HEK293 (cell line): Measurements from ENCODE around the gene S1PR1.

Experiments
- CTCF ChIA-PET: fragments of 350-600 bp; formaldehyde crosslinking; extraction: SDS; loops from one replicate; lab custom pipeline; 2021; ENCODE audit warnings: antibody characterized with exemption; lab: Yijun Ruan, JAX
- POLR2A ChIA-PET: fragments of 300-600 bp; formaldehyde crosslinking; extraction: SDS; loops from one replicate; lab custom pipeline; 2020; ENCODE audit warnings: antibody characterized with exemption, inconsistent platforms; lab: Yijun Ruan, JAX
- H3K27ac ChIP-seq: fragments of 200-500 bp; sonication (Bioruptor generic); 2 replicates; pipeline ENCODE4 v1.5.1; 2014; ENCODE audit warnings: low read depth, low read length, control low read depth, inconsistent platforms; ENCODE audit errors: extremely low read depth
- H3K36me3 ChIP-seq, 2 experiments: fragments of 200-500 bp in 1 of 2; sonication (Bioruptor generic) in 1 of 2; 1 replicate in 1 of 2; 2 replicates in 1 of 2; pipeline ENCODE4 v1.5.1; 2014 to 2017; ENCODE audit warnings: inconsistent platforms in 2 of 2, low read length in 2 of 2; ENCODE audit not compliant: control insufficient read depth in 2 of 2, insufficient read depth in 1 of 2
- H3K4me1 ChIP-seq: fragments of 200-500 bp; sonication (Bioruptor generic); 2 replicates; pipeline ENCODE4 v1.5.1; 2014; ENCODE audit warnings: mild to moderate bottlenecking, low read length, inconsistent platforms; ENCODE audit not compliant: control insufficient read depth, insufficient read depth
- H3K4me3 ChIP-seq: 2 replicates; pipeline ENCODE4 v1.5.1; 2011; ENCODE audit warnings: low read depth, mild to moderate bottlenecking, control low read depth, low read length, moderate library complexity
- H3K9me3 ChIP-seq: fragments of 200-500 bp; sonication (Bioruptor generic); 2 replicates; pipeline ENCODE4 v1.5.1; 2014; ENCODE audit warnings: low read depth, low read length, inconsistent platforms; ENCODE audit not compliant: control insufficient read depth, insufficient read depth
- GLI2 ChIP-seq: fragments of 450-650 bp; formaldehyde crosslinking; IDR thresholded peaks from 2 replicates; pipeline ENCODE4; 2017; ENCODE audit warnings: missing biosample characterization, missing genetic modification characterization, low read depth, borderline replicate concordance
- GLI4 ChIP-seq: fragments of 450-650 bp; formaldehyde crosslinking; IDR thresholded peaks from 2 replicates; pipeline ENCODE4 v1.5.1; 2016; ENCODE audit warnings: missing biosample characterization, missing genetic modification characterization
- SCRT1 ChIP-seq: fragments of 450-650 bp; formaldehyde crosslinking; IDR thresholded peaks from 2 replicates; pipeline ENCODE4 v1.5.1; 2016; ENCODE audit warnings: missing biosample characterization, missing genetic modification characterization, borderline replicate concordance
- SCRT2 ChIP-seq: fragments of 450-650 bp; formaldehyde crosslinking; IDR thresholded peaks from 2 replicates; pipeline ENCODE4 v1.5.1; 2016; ENCODE audit warnings: missing biosample characterization, missing genetic modification characterization
- SETDB1 ChIP-seq: IDR thresholded peaks from one replicate; pipeline ENCODE4 v1.6.1; 2017; ENCODE audit warnings: mild to moderate bottlenecking, low read length, moderate library complexity, mixed read lengths; ENCODE audit not compliant: insufficient read length
- TRIM28 ChIP-seq: IDR thresholded peaks from 2 replicates; pipeline ENCODE4 v1.6.1; 2011; ENCODE audit warnings: low read length, control low read depth, borderline replicate concordance
- YY1 ChIP-seq: fragments of 450-650 bp; formaldehyde crosslinking; IDR thresholded peaks from 2 replicates; pipeline ENCODE4 v1.5.1; 2018; ENCODE audit warnings: missing biosample characterization, missing genetic modification characterization
- ZBTB21 ChIP-seq: fragments of 450-650 bp; formaldehyde crosslinking; IDR thresholded peaks from 2 replicates; pipeline ENCODE4 v1.5.1; 2017; ENCODE audit warnings: missing biosample characterization, missing genetic modification characterization
- ZBTB26 ChIP-seq: fragments of 450-650 bp; formaldehyde crosslinking; optimal IDR thresholded peaks from 2 replicates; pipeline ENCODE3; 2016; ENCODE audit warnings: missing biosample characterization, mild to moderate bottlenecking, missing genetic modification characterization
- ZNF433 ChIP-seq: fragments of 450-650 bp; formaldehyde crosslinking; IDR thresholded peaks from 2 replicates; pipeline ENCODE4 v1.5.1; 2016; ENCODE audit warnings: missing biosample characterization, missing genetic modification characterization, low read depth
- ZNF48 ChIP-seq: fragments of 450-650 bp; formaldehyde crosslinking; IDR thresholded peaks from 2 replicates; pipeline ENCODE4 v1.5.1; 2016; ENCODE audit warnings: missing biosample characterization, missing genetic modification characterization
- ZNF544 ChIP-seq: fragments of 450-650 bp; formaldehyde crosslinking; IDR thresholded peaks from 2 replicates; pipeline ENCODE4 v1.5.0; 2017; ENCODE audit warnings: missing biosample characterization, missing genetic modification characterization
- ZNF548 ChIP-seq: fragments of 450-650 bp; formaldehyde crosslinking; IDR thresholded peaks from 2 replicates; pipeline ENCODE4 v1.5.1; 2016; ENCODE audit warnings: missing biosample characterization, missing genetic modification characterization
- ZNF555 ChIP-seq: fragments of 450-650 bp; formaldehyde crosslinking; conservative IDR thresholded peaks from 2 replicates; pipeline ENCODE4 v1.5.1; 2017; ENCODE audit warnings: missing biosample characterization, mild to moderate bottlenecking, missing genetic modification characterization, inconsistent platforms
- ZNF571 ChIP-seq: fragments of 450-650 bp; formaldehyde crosslinking; IDR thresholded peaks from 2 replicates; pipeline ENCODE4 v1.5.0; 2017; ENCODE audit warnings: missing biosample characterization, missing genetic modification characterization
- ZNF626 ChIP-seq: fragments of 450-650 bp; sonication (Bioruptor Pico); formaldehyde crosslinking; IDR thresholded peaks from 2 replicates; pipeline ENCODE4 v1.5.1; 2018; ENCODE audit warnings: missing biosample characterization, missing genetic modification characterization, inconsistent platforms
- ZNF629 ChIP-seq: fragments of 450-650 bp; formaldehyde crosslinking; IDR thresholded peaks from 2 replicates; pipeline ENCODE4 v1.5.1; 2017; ENCODE audit warnings: missing biosample characterization, missing genetic modification characterization
- TF ChIP-seq, protein P1 (sequence below): fragments of 450-650 bp; formaldehyde crosslinking; IDR thresholded peaks from 2 replicates; pipeline ENCODE4 v1.5.1; 2016; ENCODE audit warnings: missing biosample characterization, missing genetic modification characterization
- TF ChIP-seq, protein P2 (sequence below): fragments of 450-650 bp; formaldehyde crosslinking; IDR thresholded peaks from 2 replicates; pipeline ENCODE4 v1.5.1; 2017; ENCODE audit warnings: missing biosample characterization, missing genetic modification characterization
- TF ChIP-seq, protein P3 (sequence below): fragments of 450-650 bp; formaldehyde crosslinking; IDR thresholded peaks from 2 replicates; pipeline ENCODE4 v1.5.1; 2016; ENCODE audit warnings: missing biosample characterization, missing genetic modification characterization
- TF ChIP-seq, protein P4 (sequence below): fragments of 450-650 bp; formaldehyde crosslinking; IDR thresholded peaks from 2 replicates; pipeline ENCODE4 v1.5.1; 2016; ENCODE audit warnings: missing biosample characterization, missing genetic modification characterization

S1PR1 gene

DNA sequence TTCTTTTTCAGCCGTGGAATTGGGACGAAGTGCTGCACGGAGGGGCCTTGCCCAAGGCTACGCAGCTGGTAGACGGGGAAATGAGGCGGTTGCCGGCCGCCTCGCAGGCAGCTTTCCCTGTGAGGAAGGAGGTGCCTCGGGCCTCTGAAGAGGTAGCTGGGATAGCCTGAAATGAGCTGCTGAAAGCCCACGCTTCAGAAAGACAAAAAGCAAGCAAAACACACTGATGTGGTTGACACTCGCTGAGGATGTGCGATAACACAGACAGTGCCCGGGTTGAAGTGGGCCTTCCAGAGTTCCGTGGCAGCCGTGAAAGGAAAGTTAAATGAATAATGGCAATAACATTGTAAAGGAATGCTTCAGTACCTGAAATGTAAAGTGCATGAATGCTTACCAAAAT, 47.2 kb downstream of the S1PR1 start:
- TF ChIP-seq GLI2, result no peak
- TF ChIP-seq, protein P1, sequence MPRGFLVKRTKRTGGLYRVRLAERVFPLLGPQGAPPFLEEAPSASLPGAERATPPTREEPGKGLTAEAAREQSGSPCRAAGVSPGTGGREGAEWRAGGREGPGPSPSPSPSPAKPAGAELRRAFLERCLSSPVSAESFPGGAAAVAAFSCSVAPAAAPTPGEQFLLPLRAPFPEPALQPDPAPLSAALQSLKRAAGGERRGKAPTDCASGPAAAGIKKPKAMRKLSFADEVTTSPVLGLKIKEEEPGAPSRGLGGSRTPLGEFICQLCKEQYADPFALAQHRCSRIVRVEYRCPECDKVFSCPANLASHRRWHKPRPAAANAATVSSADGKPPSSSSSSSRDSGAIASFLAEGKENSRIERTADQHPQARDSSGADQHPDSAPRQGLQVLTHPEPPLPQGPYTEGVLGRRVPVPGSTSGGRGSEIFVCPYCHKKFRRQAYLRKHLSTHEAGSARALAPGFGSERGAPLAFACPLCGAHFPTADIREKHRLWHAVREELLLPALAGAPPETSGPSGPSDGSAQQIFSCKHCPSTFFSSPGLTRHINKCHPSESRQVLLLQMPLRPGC (tag by site-specific recombination), result no peak
- TF ChIP-seq TRIM28, result no peak
- TF ChIP-seq ZNF544, result no peak
- TF ChIP-seq ZNF433 (tag by site-specific recombination), result no peak
- no peak for TF ChIP-seq ZNF571
- TF ChIP-seq GLI4 (tag by site-specific recombination), result no peak
- no peak for TF ChIP-seq ZNF555
- no peak for TF ChIP-seq ZNF626 (tag by site-specific recombination)
- TF ChIP-seq, protein P2, sequence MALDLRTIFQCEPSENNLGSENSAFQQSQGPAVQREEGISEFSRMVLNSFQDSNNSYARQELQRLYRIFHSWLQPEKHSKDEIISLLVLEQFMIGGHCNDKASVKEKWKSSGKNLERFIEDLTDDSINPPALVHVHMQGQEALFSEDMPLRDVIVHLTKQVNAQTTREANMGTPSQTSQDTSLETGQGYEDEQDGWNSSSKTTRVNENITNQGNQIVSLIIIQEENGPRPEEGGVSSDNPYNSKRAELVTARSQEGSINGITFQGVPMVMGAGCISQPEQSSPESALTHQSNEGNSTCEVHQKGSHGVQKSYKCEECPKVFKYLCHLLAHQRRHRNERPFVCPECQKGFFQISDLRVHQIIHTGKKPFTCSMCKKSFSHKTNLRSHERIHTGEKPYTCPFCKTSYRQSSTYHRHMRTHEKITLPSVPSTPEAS (tag by site-specific recombination), result no peak
- TF ChIP-seq, protein P3, sequence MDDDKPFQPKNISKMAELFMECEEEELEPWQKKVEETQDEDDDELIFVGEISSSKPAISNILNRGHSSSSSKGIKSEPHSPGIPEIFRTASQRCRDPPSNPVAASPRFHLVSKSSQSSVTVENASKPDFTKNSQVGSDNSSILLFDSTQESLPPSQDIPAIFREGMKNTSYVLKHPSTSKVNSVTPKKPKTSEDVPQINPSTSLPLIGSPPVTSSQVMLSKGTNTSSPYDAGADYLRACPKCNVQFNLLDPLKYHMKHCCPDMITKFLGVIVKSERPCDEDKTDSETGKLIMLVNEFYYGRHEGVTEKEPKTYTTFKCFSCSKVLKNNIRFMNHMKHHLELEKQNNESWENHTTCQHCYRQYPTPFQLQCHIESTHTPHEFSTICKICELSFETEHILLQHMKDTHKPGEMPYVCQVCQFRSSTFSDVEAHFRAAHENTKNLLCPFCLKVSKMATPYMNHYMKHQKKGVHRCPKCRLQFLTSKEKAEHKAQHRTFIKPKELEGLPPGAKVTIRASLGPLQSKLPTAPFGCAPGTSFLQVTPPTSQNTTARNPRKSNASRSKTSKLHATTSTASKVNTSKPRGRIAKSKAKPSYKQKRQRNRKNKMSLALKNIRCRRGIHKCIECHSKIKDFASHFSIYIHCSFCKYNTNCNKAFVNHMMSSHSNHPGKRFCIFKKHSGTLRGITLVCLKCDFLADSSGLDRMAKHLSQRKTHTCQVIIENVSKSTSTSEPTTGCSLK (tag by site-specific recombination), result no peak
- TF ChIP-seq SCRT2, result no peak
- no peak for TF ChIP-seq ZNF629 (tag by site-specific recombination)
- no peak for TF ChIP-seq SCRT1
- no peak for TF ChIP-seq ZBTB26 (tag by site-specific recombination)
- TF ChIP-seq SETDB1, result no peak
- TF ChIP-seq YY1 (tag by site-specific recombination), result no peak
- no peaks in the 10 kb centered on the region for H3K9me3 ChIP-seq
- no peaks in the 10 kb centered on the region for H3K36me3 ChIP-seq
- H3K27ac ChIP-seq, result no peak overlapping the region
- ChIA-PET POLR2A (no interaction called here), CTCF (interaction anchor here (0.6 kb wide), 1 partner anchor 68 kb away, joined by 3 read pairs; no protein-coding TSS in a partner anchor)
- H3K4me1 ChIP-seq, result peaks cover 13% of the 10 kb centered on the region
- H3K4me3 ChIP-seq, result no peak overlapping the region

DNA sequence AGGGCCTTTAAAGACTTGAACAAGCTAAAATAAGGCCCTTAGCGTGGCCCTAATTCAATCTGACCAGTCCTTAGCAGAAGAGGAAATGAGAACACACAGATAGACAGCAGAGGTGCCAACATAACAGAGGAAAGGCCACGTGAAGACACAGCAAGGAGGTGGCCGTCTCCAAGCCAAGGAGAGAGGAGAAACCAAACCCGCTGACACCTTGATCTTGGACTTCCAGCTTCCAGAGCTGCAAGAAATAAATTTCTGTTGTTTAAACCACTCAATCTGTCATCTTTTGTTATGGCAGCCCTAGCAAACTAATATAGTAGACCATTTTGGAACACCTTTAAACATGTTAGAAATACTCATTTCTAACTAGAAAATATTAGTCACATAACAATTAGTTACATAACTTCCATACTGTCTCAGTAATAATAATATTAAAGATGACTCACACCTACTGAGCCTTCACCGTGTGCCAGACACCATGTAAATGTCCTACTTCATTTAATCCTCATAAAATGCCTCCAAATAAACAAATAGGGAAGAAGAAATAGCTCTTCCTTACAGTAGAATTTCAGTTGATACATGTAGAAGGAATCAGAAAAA, 47.9 kb downstream of the S1PR1 start:
- Histone ChIP-seq H3K27ac (no peak overlapping the region), H3K36me3 (no peaks in the 10 kb centered on the region), H3K4me3 (no peak overlapping the region), H3K4me1 (peaks cover 13% of the 10 kb centered on the region), H3K9me3 (no peaks in the 10 kb centered on the region)
- TF ChIP-seq ZNF48 (tag by site-specific recombination), result no peak
- TF ChIP-seq ZBTB21 (tag by site-specific recombination), result no peak
- TF ChIP-seq ZNF548 (tag by site-specific recombination), result peak; percentile 92
- TF ChIP-seq, protein P4, sequence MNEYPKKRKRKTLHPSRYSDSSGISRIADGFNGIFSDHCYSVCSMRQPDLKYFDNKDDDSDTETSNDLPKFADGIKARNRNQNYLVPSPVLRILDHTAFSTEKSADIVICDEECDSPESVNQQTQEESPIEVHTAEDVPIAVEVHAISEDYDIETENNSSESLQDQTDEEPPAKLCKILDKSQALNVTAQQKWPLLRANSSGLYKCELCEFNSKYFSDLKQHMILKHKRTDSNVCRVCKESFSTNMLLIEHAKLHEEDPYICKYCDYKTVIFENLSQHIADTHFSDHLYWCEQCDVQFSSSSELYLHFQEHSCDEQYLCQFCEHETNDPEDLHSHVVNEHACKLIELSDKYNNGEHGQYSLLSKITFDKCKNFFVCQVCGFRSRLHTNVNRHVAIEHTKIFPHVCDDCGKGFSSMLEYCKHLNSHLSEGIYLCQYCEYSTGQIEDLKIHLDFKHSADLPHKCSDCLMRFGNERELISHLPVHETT, result no peak
- POLR2A ChIA-PET, result no interaction called here
- CTCF ChIA-PET, result interaction anchor here (1.2 to 4.8 kb wide), 2 partner anchors 46 to 147 kb away, joined by 6 to 67 read pairs; no protein-coding TSS in a partner anchor
